Loucy (cell line): Measurements from ENCODE around the gene LIM2.

ENCODE experiments used
- H2AFZ ChIP-seq: fragments of 200-600 bp; sonication (generic); 2 replicates; pipeline ENCODE4 v1.6.0; 2016; ENCODE audit warnings: antibody characterized with exemption, mild to moderate bottlenecking, low read length, moderate library complexity
- H3F3A ChIP-seq: fragments of 200-600 bp; 2 replicates; pipeline ENCODE4 v1.6.0; 2016; ENCODE audit warnings: antibody characterized with exemption, low read depth, mild to moderate bottlenecking
- H3K27me3 ChIP-seq: fragments of 200-600 bp; sonication (generic); 2 replicates; pipeline ENCODE4 v1.6.1; 2014; ENCODE audit warnings: low read length, mild to moderate bottlenecking; ENCODE audit not compliant: insufficient read depth, poor library complexity, severe bottlenecking
- H3K36me3 ChIP-seq: fragments of 200-600 bp; sonication (generic); 2 replicates; pipeline ENCODE4 v1.6.1; 2016; ENCODE audit warnings: low read length; ENCODE audit not compliant: insufficient read depth
- H3K4me1 ChIP-seq: fragments of 200-600 bp; sonication (generic); 2 replicates; pipeline ENCODE4 v1.5.1; 2014; ENCODE audit warnings: low read length, mild to moderate bottlenecking; ENCODE audit not compliant: insufficient read depth, poor library complexity, severe bottlenecking
- H3K4me2 ChIP-seq: fragments of 200-600 bp; sonication (generic); 2 replicates; pipeline ENCODE4 v1.6.0; 2014; ENCODE audit warnings: antibody characterized with exemption, low read length, low read depth, mild to moderate bottlenecking; ENCODE audit not compliant: poor library complexity, severe bottlenecking
- H3K4me3 ChIP-seq: fragments of 200-600 bp; sonication (generic); 2 replicates; pipeline ENCODE4 v1.5.1; 2014; ENCODE audit warnings: low read length, mild to moderate bottlenecking, mixed read lengths; ENCODE audit not compliant: poor library complexity, severe bottlenecking
- H3K79me2 ChIP-seq: fragments of 200-600 bp; sonication (generic); 2 replicates; pipeline ENCODE4 v1.6.1; 2014; ENCODE audit warnings: low read length; ENCODE audit not compliant: insufficient read depth
- H3K9ac ChIP-seq: fragments of 200-600 bp; sonication (generic); 2 replicates; pipeline ENCODE4 v1.6.0; 2014; ENCODE audit warnings: mild to moderate bottlenecking, low read depth, low read length, moderate library complexity; ENCODE audit not compliant: poor library complexity, severe bottlenecking
- H3K9me2 ChIP-seq: fragments of 200-600 bp; sonication (generic); replicated peaks from 2 replicates; pipeline ENCODE4 v1.6.1; 2016; ENCODE audit warnings: low read depth, low read length, mixed read lengths
- H3K9me3 ChIP-seq: fragments of 200-600 bp; sonication (generic); 2 replicates; pipeline ENCODE4 v1.6.1; 2014; ENCODE audit warnings: mild to moderate bottlenecking, antibody characterized with exemption, low read length, low read depth; ENCODE audit not compliant: insufficient read depth
- H4K20me1 ChIP-seq: fragments of 200-600 bp; sonication (generic); 2 replicates; pipeline ENCODE4 v1.6.0; 2014; ENCODE audit warnings: antibody characterized with exemption, low read length, mild to moderate bottlenecking; ENCODE audit not compliant: insufficient read depth, poor library complexity, severe bottlenecking
- CTCF ChIP-seq: fragments of 200-600 bp; sonication (generic); conservative IDR thresholded peaks from 2 replicates; pipeline ENCODE4 v1.5.1; 2014; ENCODE audit warnings: mild to moderate bottlenecking, antibody characterized with exemption, low read length
- EZH2phosphoT487 ChIP-seq: fragments of 200-600 bp; IDR thresholded peaks from 2 replicates; pipeline ENCODE4 v1.6.1; 2018; ENCODE audit warnings: antibody characterized with exemption, mild to moderate bottlenecking, moderate library complexity, borderline replicate concordance

Gene LIM2

GRCh38 chr19:51333836-51334460, 53.8 kb downstream of the LIM2 start:
- no peaks in the 10 kb centered on the region for H4K20me1 ChIP-seq
- H3K27me3 ChIP-seq, result no peaks in the 10 kb centered on the region
- no peak overlapping the region for H2AFZ ChIP-seq
- no peak overlapping the region for H3K9ac ChIP-seq
- no peak overlapping the region for H3K4me2 ChIP-seq
- no peaks in the 10 kb centered on the region for H3K36me3 ChIP-seq
- no peaks in the 10 kb centered on the region for H3K9me3 ChIP-seq
- no peaks in the 10 kb centered on the region for H3K79me2 ChIP-seq
- no peak for TF ChIP-seq EZH2phosphoT487
- no peak for TF ChIP-seq CTCF
- no peaks in the 10 kb centered on the region for H3K9me2 ChIP-seq
- peaks cover 2% of the 10 kb centered on the region for H3K4me1 ChIP-seq
- no peaks in the 10 kb centered on the region for H3F3A ChIP-seq
- no peak overlapping the region for H3K4me3 ChIP-seq

- TF ChIP-seq EZH2phosphoT487 (no peak), CTCF (no peak)
- Histone ChIP-seq H3K4me1 (no peaks in the 10 kb centered on the region), H2AFZ (no peak overlapping the region), H4K20me1 (no peaks in the 10 kb centered on the region), H3K9me2 (no peaks in the 10 kb centered on the region), H3K27me3 (no peaks in the 10 kb centered on the region), H3K4me2 (no peak overlapping the region), H3K4me3 (no peak overlapping the region), H3K79me2 (no peaks in the 10 kb centered on the region), H3K9ac (no peak overlapping the region), H3K36me3 (no peaks in the 10 kb centered on the region), H3F3A (no peaks in the 10 kb centered on the region), H3K9me3 (no peaks in the 10 kb centered on the region)
Measured at GRCh38 chr19:51331716-51332115, 56.1 kb downstream of the LIM2 start.

- Histone ChIP-seq H3K79me2 (no peaks in the 10 kb centered on the region), H3K4me3 (no peak overlapping the region), H3K27me3 (no peaks in the 10 kb centered on the region), H3K4me1 (no peaks in the 10 kb centered on the region), H3F3A (no peaks in the 10 kb centered on the region), H3K9me2 (no peaks in the 10 kb centered on the region), H3K9ac (no peak overlapping the region), H2AFZ (no peak overlapping the region), H4K20me1 (no peaks in the 10 kb centered on the region), H3K36me3 (no peaks in the 10 kb centered on the region), H3K9me3 (no peaks in the 10 kb centered on the region), H3K4me2 (no peak overlapping the region)
- TF ChIP-seq EZH2phosphoT487, result no peak
- no peak for TF ChIP-seq CTCF
Measured at GRCh38 chr19:51331193-51331592, 56.6 kb downstream of the LIM2 start.
